IPS DF 6.9 (cell line): ENCODE data around the gene STK38.
"Not testable (repeated sequence)": the region's sequence is repeated elsewhere in the genome, so short reads cannot be mapped to it uniquely, and the experiment has no call there.

Experiments
- DNase-seq: peaks from one replicate; pipeline ENCODE4 v3.0.0-alpha.2; 2013; ENCODE audit warnings: low read depth, low spot score
- H3K27ac ChIP-seq: one replicate; pipeline ENCODE4 v1.5.1; 2013; ENCODE audit warnings: low read length, control low read depth
- H3K27me3 ChIP-seq: 2 replicates; pipeline ENCODE4 v1.6.1; 2013; ENCODE audit warnings: mild to moderate bottlenecking, low read length; ENCODE audit not compliant: control insufficient read depth, insufficient read depth
- H3K36me3 ChIP-seq: 2 replicates; pipeline ENCODE4 v1.6.1; 2013; ENCODE audit warnings: low read length; ENCODE audit not compliant: control insufficient read depth, insufficient read depth
- H3K4me1 ChIP-seq: 2 replicates; pipeline ENCODE4 v1.6.1; 2013; ENCODE audit warnings: low read length; ENCODE audit not compliant: control insufficient read depth, insufficient read depth
- H3K4me3 ChIP-seq: 2 replicates; pipeline ENCODE4 v1.5.1; 2013; ENCODE audit warnings: mild to moderate bottlenecking, low read length
- H3K9me3 ChIP-seq: 2 replicates; pipeline ENCODE4 v1.6.1; 2013; ENCODE audit warnings: low read length, inconsistent platforms; ENCODE audit not compliant: control insufficient read depth, insufficient read depth
- WGBS: extraction: QIAGEN DNeasy Blood & Tissue Kit; methylation state at CpG from one replicate; pipeline ENCODE4 v1.1.7; 2013; ENCODE audit warnings: mixed read lengths, missing lambda C conversion rate; ENCODE audit not compliant: insufficient read length, insufficient coverage; 5-methylcytosine and 5-hydroxymethylcytosine counted together

The STK38 gene

DNA sequence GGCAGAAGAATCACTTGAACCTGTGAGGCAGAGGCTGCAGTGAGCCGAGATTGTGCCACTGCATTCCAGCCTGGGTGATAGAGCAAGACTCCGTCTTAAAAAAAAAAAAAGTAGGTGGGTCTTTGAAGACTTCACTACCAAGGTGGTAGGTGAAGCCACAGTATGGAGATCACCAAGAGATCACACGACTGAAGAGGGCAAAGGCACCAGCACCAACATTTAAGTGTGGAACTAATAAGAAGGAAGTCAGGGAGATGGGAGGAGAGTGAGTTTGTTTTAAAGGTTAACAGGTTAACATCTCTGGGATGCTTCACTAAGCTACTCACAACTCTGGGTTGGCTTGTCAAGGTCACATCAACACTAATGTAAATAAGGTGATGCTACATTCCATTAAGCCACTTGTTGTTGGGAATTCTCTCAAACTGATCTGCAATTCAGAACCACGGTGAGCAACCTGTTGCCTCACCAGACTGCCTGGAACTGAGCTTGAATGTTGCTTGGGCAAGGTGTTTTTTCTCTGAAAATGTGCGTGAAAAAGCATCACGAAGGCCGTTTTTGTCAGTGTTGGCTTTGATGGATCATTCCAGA is 55.8 kb downstream of the STK38 start:
- Histone ChIP-seq H3K27ac (no peak overlapping the region), H3K36me3 (peaks cover 2% of the 10 kb centered on the region; the same call in 1 of the 2 replicates), H3K27me3 (no peaks in the 10 kb centered on the region), H3K9me3 (no peaks in the 10 kb centered on the region), H3K4me1 (peaks cover 1% of the 10 kb centered on the region; the same call in 1 of the 2 replicates), H3K4me3 (no peak overlapping the region)
- no peak for DNase-seq
- WGBS = no CpG with 5 or more reads among the region's 7 CpGs

DNA sequence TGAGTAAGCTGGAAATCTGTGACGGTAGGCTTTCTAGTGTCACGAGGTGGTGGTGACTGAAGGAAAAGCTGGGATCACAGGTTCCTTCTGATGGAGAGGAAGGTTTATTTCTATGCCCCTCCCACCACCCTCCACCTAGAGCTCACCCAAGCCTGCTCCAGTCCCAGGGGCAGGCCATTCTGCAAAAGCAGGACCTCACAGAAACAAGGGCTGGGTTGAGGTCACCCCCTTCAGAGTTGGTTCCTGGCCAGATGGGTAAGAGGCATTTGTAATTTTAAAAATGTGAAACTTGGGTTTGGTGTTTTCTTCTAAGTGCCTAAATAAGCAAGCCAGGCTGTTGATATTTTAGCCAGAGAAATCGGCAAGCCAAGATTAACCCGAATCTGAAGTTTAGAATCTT is 57.9 kb downstream of the STK38 start:
- Histone ChIP-seq H3K4me3 (no peak overlapping the region), H3K36me3 (no peaks in the 10 kb centered on the region), H3K27me3 (no peaks in the 10 kb centered on the region), H3K27ac (no peak overlapping the region), H3K4me1 (peaks cover 1% of the 10 kb centered on the region; the same call in 1 of the 2 replicates), H3K9me3 (no peaks in the 10 kb centered on the region)
- no CpG with 5 or more reads among the region's 4 CpGs for WGBS
- no peak for DNase-seq

DNA sequence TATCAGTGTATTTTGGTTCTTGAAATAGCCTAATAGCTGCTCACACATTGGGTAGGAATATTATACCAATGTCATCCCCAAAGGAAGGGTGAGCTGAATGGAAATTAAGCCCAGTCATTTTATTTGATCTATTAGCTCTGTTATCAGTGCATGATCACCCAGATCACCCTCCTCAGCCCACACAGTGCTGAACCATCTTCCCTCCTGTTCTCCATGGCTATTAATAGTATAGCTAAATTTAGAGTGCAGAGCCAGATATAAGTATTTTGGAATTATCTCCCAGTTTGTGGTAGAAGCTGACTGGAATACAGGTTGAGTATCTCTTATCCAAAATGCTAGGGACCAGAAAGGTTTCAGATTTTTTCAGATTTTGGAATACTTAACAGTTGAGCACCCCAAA is 59.1 kb downstream of the STK38 start:
- Histone ChIP-seq H3K4me3 (no peak overlapping the region), H3K9me3 (no peaks in the 10 kb centered on the region), H3K36me3 (no peaks in the 10 kb centered on the region), H3K27ac (no peak overlapping the region), H3K4me1 (no peaks in the 10 kb centered on the region), H3K27me3 (no peaks in the 10 kb centered on the region)
- DNase-seq = no peak

DNA sequence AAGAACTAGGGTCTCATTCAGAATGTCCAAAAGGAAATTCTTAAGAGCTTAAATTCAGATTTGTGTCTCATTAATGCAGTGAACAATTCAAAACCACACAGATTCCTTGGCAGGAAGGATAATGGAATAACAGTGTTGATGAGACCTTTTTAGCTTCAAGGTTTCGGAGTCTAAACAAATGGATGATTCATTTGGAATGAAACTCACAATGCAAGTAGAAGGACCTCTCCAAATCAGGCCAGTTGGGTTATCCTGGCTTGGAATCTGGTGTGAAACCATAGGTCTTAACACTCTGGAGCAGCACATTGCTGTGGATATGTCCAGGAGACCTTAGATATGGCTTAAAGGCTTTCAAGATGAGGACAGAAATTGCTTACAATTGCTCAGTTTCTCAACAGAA is 59.6 kb downstream of the STK38 start:
- no CpG with 5 or more reads among the region's 1 CpG for WGBS
- H3K27ac ChIP-seq = no peak overlapping the region

DNA sequence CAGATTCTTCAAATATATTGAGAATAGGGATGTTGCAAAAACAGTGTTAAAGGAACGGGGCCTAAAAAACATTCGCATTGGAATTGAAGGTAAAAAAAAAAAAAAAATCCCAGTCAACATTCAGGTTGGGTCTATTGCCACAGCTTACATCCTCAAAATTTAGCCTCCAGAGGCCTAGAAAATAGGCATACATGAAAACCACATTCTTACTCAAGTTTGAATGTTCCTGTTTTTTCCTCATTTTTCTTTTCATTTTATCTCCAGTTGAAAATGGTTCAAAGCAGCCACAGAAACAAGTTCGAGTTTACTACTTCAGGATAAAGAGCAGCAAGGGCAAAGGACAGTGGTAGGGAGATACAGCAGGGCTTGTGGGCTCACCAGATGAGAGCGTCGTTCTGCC is 62.5 kb downstream of the STK38 start:
- no CpG with 5 or more reads among the region's 5 CpGs for WGBS
- DNase-seq = no peak
- no peaks in the 10 kb centered on the region for H3K27me3 ChIP-seq
- H3K4me1 ChIP-seq = no peaks in the 10 kb centered on the region
- no peak overlapping the region for H3K4me3 ChIP-seq
- no peaks in the 10 kb centered on the region for H3K9me3 ChIP-seq
- no peak overlapping the region for H3K27ac ChIP-seq
- H3K36me3 ChIP-seq = no peaks in the 10 kb centered on the region

More for the DNA sequence above, 59.6 kb downstream of the STK38 start:
- Histone ChIP-seq H3K4me3 (no peak overlapping the region), H3K36me3 (no peaks in the 10 kb centered on the region), H3K27me3 (no peaks in the 10 kb centered on the region), H3K9me3 (no peaks in the 10 kb centered on the region), H3K4me1 (no peaks in the 10 kb centered on the region)
- no peak for DNase-seq

DNA sequence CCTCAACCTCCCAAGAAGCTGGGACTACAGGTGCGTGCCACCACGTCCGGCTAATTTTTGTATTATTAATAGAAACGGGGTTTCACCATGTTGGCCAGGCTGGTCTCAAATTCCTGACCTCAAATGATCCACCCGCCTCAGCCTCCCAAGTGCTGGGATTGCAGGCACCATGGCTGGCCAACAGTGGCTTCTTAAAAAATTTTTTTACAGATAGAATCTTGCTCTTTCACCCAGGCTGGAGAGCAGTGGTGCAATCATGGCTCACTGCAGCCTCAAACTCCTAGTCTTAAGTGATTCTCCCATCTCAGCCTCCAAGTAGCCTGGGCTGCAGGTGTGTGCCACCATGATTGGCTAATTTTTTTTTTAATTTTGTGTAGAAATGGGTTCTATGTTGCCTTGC is 64.0 kb downstream of the STK38 start:
- DNase-seq, H3K27me3 ChIP-seq, H3K27ac ChIP-seq, H3K9me3 ChIP-seq, H3K4me1 ChIP-seq, H3K36me3 ChIP-seq, H3K4me3 ChIP-seq: not testable (repeated sequence)
- no CpG with 5 or more reads among the region's 5 CpGs for WGBS

DNA sequence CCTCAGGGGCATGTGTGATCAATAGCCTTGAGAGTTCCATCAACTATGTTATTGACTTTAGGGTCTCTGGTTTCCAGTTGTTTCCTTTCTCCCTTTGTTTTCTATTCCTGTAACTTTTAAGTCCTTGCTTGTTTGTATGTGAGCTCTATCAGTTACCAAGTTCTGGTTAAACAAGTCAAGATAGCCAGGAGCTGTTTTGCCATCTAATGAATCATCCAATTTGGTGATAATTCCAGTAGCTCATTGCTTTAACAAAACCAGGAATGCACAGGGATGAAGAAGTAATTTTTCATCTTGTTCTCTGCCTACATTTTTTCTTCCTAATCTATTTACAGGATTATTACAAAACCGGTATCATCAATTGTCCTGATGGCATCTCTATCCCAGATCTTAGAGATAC is 68.0 kb downstream of the STK38 start:
- H3K36me3 ChIP-seq = peaks cover 3% of the 10 kb centered on the region; the same call in 1 of the 2 replicates
- DNase-seq = no peak
- H3K4me1 ChIP-seq = no peaks in the 10 kb centered on the region
- no peak overlapping the region for H3K27ac ChIP-seq
- no peaks in the 10 kb centered on the region for H3K9me3 ChIP-seq
- no peaks in the 10 kb centered on the region for H3K27me3 ChIP-seq
- H3K4me3 ChIP-seq = no peak overlapping the region
- no CpG with 5 or more reads among the region's 1 CpG for WGBS

DNA sequence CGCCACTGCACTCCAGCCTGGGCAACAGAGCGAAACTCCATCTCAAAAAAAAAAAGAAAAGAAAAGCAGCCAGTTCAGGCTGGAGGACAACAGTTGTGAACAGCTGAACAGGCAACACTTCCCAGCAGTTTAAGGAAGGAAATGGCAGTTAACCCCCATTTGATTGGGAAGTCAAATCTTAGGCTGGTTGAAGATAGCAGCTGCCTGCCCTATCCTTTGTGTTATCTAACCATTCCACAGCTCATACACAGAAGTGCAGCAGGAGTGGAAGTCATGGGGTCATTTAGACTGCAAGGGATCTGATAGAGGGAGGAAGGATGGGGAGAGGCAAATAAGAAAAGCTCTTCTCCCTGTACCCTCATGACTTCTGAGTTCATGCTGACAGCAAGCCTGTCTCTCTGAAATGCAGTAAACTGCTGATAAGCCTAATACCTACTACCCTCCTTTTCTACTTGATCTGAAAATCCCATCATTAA is 69.2 kb downstream of the STK38 start:
- H3K36me3 ChIP-seq = peaks cover 3% of the 10 kb centered on the region; the same call in 1 of the 2 replicates
- no peak for DNase-seq

DNA sequence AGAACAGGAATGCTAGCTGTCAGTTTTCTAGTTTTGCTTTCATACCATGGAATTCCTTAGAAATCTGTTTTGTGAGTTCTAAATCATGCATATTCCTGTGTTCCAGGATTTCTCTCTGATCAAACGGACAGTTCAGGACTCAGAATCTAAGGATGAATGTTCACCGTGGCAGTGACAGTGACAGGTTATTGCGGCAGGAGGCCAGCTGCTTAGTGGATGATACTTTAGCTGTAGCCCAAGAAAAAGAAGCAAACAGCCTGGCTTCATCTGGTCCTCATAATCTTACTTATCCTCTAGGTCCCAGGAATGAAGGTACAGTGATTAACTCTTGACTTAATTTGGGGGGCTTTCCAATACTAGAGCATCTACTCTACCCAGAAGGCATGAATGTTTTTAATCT is 77.3 kb downstream of the STK38 start:
- no peaks in the 10 kb centered on the region for H3K4me1 ChIP-seq
- WGBS = no CpG with 5 or more reads among the region's 3 CpGs
- no peak overlapping the region for H3K27ac ChIP-seq
- no peak overlapping the region for H3K4me3 ChIP-seq
- no peaks in the 10 kb centered on the region for H3K9me3 ChIP-seq
- no peak for DNase-seq
- H3K27me3 ChIP-seq = no peaks in the 10 kb centered on the region
- H3K36me3 ChIP-seq = peaks cover 3% of the 10 kb centered on the region; the same call in 1 of the 2 replicates

More for the DNA sequence above, 69.2 kb downstream of the STK38 start:
- no peaks in the 10 kb centered on the region for H3K9me3 ChIP-seq
- H3K27me3 ChIP-seq = no peaks in the 10 kb centered on the region
- no peak overlapping the region for H3K4me3 ChIP-seq
- WGBS = no CpG with 5 or more reads among the region's 2 CpGs
- H3K27ac ChIP-seq = no peak overlapping the region
- no peaks in the 10 kb centered on the region for H3K4me1 ChIP-seq

DNA sequence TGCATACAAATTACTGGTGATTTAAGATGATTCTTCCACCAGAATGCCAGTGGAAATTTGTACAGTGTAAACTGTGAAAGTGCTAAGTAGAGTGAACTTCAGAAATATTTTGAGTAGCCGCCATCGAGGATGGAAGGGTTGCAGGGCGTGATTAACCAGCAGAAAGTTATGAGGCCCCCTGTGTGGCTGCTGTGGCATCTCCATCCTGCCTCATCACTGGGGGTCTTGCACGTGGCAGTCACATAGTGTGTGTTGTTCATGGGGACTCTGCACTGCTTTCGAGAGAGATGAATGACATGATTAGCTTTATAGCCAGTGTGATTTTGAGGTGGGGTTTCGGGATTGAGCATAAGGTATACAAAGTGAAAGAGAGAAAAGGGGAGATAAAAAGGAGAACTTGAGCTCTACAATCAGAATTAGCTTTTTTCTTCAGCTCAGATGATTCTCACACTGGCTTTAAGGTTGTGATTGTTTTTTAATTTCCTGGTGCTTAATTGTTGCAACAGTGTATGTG is 78.1 kb downstream of the STK38 start:
- no peak overlapping the region for H3K4me3 ChIP-seq
- no peak overlapping the region for H3K27ac ChIP-seq
- H3K27me3 ChIP-seq = no peaks in the 10 kb centered on the region
- no CpG with 5 or more reads among the region's 6 CpGs for WGBS
- H3K4me1 ChIP-seq = no peaks in the 10 kb centered on the region
- no peak for DNase-seq
- no peaks in the 10 kb centered on the region for H3K36me3 ChIP-seq
- no peaks in the 10 kb centered on the region for H3K9me3 ChIP-seq

DNA sequence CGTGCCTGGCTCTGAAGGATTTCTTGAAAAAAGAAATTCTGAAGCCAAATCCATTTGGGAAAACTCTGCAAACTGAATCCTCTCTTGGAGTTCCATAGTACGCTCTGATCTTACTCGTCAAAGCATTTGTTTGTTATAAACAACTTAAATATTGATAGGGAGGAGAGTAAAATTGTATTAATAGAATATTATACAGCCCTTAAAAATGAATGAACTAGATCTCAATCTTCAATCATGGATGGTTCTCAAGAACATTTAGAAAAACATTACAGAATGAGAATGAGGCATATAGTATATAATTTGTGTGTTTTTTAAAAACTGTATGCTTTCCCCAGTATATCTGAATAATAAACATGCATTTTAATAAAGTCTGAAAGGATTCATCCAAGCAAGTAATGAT is 79.7 kb downstream of the STK38 start:
- H3K9me3 ChIP-seq = no peaks in the 10 kb centered on the region
- no CpG with 5 or more reads among the region's 3 CpGs for WGBS
- H3K27me3 ChIP-seq = no peaks in the 10 kb centered on the region
- no peak for DNase-seq
- no peaks in the 10 kb centered on the region for H3K36me3 ChIP-seq
- no peak overlapping the region for H3K27ac ChIP-seq
- H3K4me3 ChIP-seq = no peak overlapping the region
- 0 out of 2 replicates have a peak, but pooled peaks cover 1% of the 10 kb centered on the region for H3K4me1 ChIP-seq
